NT2/D1 (cell line): Measurements from ENCODE around the gene LTB4R.

Experiments
- SUZ12 ChIP-seq: IDR thresholded peaks from 2 replicates; pipeline ENCODE4 v1.6.1; 2011; ENCODE audit not compliant: insufficient read length, insufficient read depth; ENCODE audit errors: extremely low read depth
- YY1 ChIP-seq: IDR thresholded peaks from 2 replicates; pipeline ENCODE4 v1.6.1; 2011; ENCODE audit not compliant: insufficient read length, insufficient read depth
- ZNF274 ChIP-seq: IDR thresholded peaks from 2 replicates; pipeline ENCODE4 v1.6.1; 2011; ENCODE audit warnings: mild to moderate bottlenecking, low read depth, low read length

GRCh38 chr14:24327303-24327702 lies 16.0 kb downstream of the LTB4R start:
- TF ChIP-seq SUZ12 (no peak), ZNF274 (no peak), YY1 (no peak)
